Breast epithelium (tissue), 3 donors: ENCODE results near the gene SCYGR8.

Experiments used
- CTCF ChIP-seq, 3 donors: fragments of 450-650 bp; IDR thresholded peaks; one replicate each; pipeline ENCODE4 v1.5.1; 2016 to 2017; ENCODE audit warnings: antibody characterized with exemption in 3 of 3, mild to moderate bottlenecking in 3 of 3, moderate library complexity in 3 of 3
- POLR2A ChIP-seq: fragments of 450-650 bp; IDR thresholded peaks from one replicate; pipeline ENCODE4 v1.6.1; 2016; ENCODE audit warnings: antibody characterized with exemption, mild to moderate bottlenecking, moderate library complexity
- POLR2AphosphoS5 ChIP-seq, 3 donors: sonication (generic); formaldehyde crosslinking; IDR thresholded peaks; one replicate each; pipeline ENCODE4 v1.6.1; 2017; ENCODE audit warnings: antibody characterized with exemption in 3 of 3

- TF ChIP-seq POLR2AphosphoS5 (IDR thresholded peaks at IDR 0.05) = no peak
- TF ChIP-seq CTCF (IDR thresholded peaks at IDR 0.05) = no peak
- no peak for TF ChIP-seq POLR2A
These were observed 34.7 kb upstream of the SCYGR8 start for GRCh38 chr2:227710986-227711385.
